Sigmoid colon (tissue), 3 donors: ENCODE measurements around the gene ZFYVE28.

Experiments used
- CTCF ChIP-seq, 4 experiments: fragments of 450-650 bp in 3 of 4; fragments of 200-600 bp in 1 of 4; IDR thresholded peaks; one replicate each; pipeline ENCODE4 v1.5.1; 2016 to 2019; ENCODE audit warnings: antibody characterized with exemption in 4 of 4, mild to moderate bottlenecking in 3 of 4, moderate library complexity in 2 of 4
- POLR2A ChIP-seq, 2 donors: fragments of 450-650 bp; IDR thresholded peaks; one replicate each; pipeline ENCODE4 v1.6.1; 2016; ENCODE audit warnings: antibody characterized with exemption in 2 of 2, mild to moderate bottlenecking in 2 of 2, moderate library complexity in 2 of 2

GRCh38 chr4:2287594-2287915 is 130.9 kb downstream of the ZFYVE28 start:
- TF ChIP-seq CTCF (IDR thresholded peaks at IDR 0.05): no peak
- no peak for TF ChIP-seq POLR2A (IDR thresholded peaks at IDR 0.05)
